Measurements from ENCODE around the gene SNPH.

SNPH gene

GRCh38 chr20:1345030-1345755 is 79.1 kb downstream of the SNPH start:
- TF ChIP-seq CTCF (IDR thresholded peaks at IDR 0.05; ENCODE audit: low read depth, low read length): no peak
- peaks cover 8% of the 10 kb centered on the region for H3K4me1 ChIP-seq
- H3K4me3 ChIP-seq (ENCODE audit: low read depth, low read length): no peak overlapping the region
- DNase-seq: no peak
- H3K27me3 ChIP-seq: no peaks in the 10 kb centered on the region
- H3K9me3 ChIP-seq: no peaks in the 10 kb centered on the region
- no peaks in the 10 kb centered on the region for H3K36me3 ChIP-seq

GRCh38 chr20:1345756-1346093 is 79.6 kb downstream of the SNPH start:
- no peaks in the 10 kb centered on the region for H3K27me3 ChIP-seq
- H3K9me3 ChIP-seq: no peaks in the 10 kb centered on the region
- H3K4me3 ChIP-seq (ENCODE audit: low read depth, low read length): no peak overlapping the region
- no peak for TF ChIP-seq CTCF (IDR thresholded peaks at IDR 0.05; ENCODE audit: low read depth, low read length)
- DNase-seq: no peak
- no peaks in the 10 kb centered on the region for H3K36me3 ChIP-seq
- peaks cover 8% of the 10 kb centered on the region for H3K4me1 ChIP-seq

- Histone ChIP-seq H3K4me1 (peaks cover 8% of the 10 kb centered on the region), H3K9me3 (no peaks in the 10 kb centered on the region), H3K36me3 (no peaks in the 10 kb centered on the region), H3K27me3 (no peaks in the 10 kb centered on the region), H3K4me3 (ENCODE audit: low read depth, low read length) (no peak overlapping the region)
- TF ChIP-seq CTCF (IDR thresholded peaks at IDR 0.05; ENCODE audit: low read depth, low read length): no peak
- DNase-seq: no peak
These were observed 80.3 kb downstream of the SNPH start for GRCh38 chr20:1346315-1346969.

- no peaks in the 10 kb centered on the region for H3K27me3 ChIP-seq
- H3K9me3 ChIP-seq: no peaks in the 10 kb centered on the region
- DNase-seq: no peak
- no peak overlapping the region for H3K4me3 ChIP-seq (ENCODE audit: low read depth, low read length)
- no peaks in the 10 kb centered on the region for H3K36me3 ChIP-seq
- no peaks in the 10 kb centered on the region for H3K4me1 ChIP-seq
- no peak for TF ChIP-seq CTCF (IDR thresholded peaks at IDR 0.05; ENCODE audit: low read depth, low read length)
These were observed 87.9 kb downstream of the SNPH start for GRCh38 chr20:1353956-1354355.

GRCh38 chr20:1357921-1358671 is 92.0 kb downstream of the SNPH start:
- no peaks in the 10 kb centered on the region for H3K9me3 ChIP-seq

More at GRCh38 chr20:1357921-1358671, 92.0 kb downstream of the SNPH start:
- no peak for DNase-seq
- Histone ChIP-seq H3K27me3 (no peaks in the 10 kb centered on the region), H3K4me1 (no peaks in the 10 kb centered on the region), H3K36me3 (no peaks in the 10 kb centered on the region), H3K4me3 (ENCODE audit: low read depth, low read length) (no peak overlapping the region)
- no peak for TF ChIP-seq CTCF (IDR thresholded peaks at IDR 0.05; ENCODE audit: low read depth, low read length)
